LNCaP clone FGC (cell line): ENCODE data around the gene COX6B2.

Source experiments
- DNase-seq: peaks from one replicate; pipeline ENCODE4 v3.0.0-alpha.2; 2011; ENCODE audit warnings: low read depth
- H3K4me3 ChIP-seq: 2 replicates; pipeline ENCODE4 v1.5.1; 2011; ENCODE audit warnings: mild to moderate bottlenecking, low read depth, low read length, control low read depth
- TF ChIP-seq, protein P1 (sequence below): IDR thresholded peaks from 2 replicates; pipeline ENCODE4 v1.5.1; 2012; ENCODE audit warnings: mild to moderate bottlenecking; ENCODE audit not compliant: control insufficient read depth, insufficient read depth; ENCODE audit errors: extremely low read depth

Gene COX6B2

DNA sequence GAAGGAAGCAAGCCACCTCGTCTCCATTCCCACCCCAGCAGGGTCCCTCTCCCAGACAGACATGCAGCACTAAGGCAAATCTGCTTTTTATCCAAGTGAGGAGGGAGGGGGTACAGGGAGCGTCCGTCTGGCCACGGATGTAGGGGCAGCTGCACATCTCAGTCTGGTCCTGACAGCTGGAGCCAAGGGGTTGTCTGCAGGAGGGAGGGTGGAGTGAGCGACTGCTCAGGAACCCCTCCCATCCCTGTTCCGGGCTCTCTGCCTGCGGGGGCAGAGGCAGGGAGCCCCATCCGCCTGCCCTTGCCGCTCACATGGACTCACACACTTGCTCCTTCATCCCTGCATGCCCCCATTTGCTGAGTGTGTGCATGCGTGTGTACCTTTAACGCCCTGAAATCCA lies 24.7 kb upstream of the COX6B2 start:
- H3K4me3 ChIP-seq = no peak overlapping the region
- no peak for DNase-seq
- TF ChIP-seq, protein P1, sequence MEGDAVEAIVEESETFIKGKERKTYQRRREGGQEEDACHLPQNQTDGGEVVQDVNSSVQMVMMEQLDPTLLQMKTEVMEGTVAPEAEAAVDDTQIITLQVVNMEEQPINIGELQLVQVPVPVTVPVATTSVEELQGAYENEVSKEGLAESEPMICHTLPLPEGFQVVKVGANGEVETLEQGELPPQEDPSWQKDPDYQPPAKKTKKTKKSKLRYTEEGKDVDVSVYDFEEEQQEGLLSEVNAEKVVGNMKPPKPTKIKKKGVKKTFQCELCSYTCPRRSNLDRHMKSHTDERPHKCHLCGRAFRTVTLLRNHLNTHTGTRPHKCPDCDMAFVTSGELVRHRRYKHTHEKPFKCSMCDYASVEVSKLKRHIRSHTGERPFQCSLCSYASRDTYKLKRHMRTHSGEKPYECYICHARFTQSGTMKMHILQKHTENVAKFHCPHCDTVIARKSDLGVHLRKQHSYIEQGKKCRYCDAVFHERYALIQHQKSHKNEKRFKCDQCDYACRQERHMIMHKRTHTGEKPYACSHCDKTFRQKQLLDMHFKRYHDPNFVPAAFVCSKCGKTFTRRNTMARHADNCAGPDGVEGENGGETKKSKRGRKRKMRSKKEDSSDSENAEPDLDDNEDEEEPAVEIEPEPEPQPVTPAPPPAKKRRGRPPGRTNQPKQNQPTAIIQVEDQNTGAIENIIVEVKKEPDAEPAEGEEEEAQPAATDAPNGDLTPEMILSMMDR = no peak

DNA sequence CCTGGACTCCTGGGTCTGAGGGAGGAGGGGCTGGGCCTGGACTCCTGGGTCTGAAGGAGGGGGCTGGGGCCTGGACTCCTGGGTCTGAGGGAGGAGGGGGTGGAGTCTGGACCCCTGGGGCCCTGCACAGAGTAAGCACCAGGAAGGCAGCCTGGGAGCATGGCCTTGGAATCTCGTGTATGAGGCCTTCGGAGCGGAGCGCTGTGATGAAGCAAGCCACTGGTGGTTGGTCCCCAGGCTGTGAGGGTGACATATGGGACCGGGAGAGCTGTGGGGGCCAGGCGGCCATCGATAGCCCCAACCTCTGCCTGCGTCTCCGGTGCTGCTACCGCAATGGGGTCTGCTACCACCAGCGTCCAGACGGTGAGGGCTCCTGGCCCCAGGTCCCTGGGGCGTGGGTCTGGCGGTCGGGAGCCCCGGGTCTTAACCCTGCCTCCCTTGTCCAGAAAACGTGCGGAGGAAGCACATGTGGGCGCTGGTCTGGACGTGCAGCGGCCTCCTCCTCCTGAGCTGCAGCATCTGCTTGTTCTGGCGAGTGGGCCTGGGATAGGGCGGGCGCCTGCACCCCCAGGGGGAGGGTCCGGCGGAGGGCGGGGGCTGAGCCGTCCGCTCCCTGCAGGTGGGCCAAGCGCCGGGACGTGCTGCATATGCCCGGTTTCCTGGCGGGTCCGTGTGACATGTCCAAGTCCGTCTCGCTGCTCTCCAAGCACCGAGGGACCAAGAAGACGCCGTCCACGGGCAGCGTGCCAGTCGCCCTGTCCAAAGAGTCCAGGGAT lies 23.0 kb upstream of the COX6B2 start:
- TF ChIP-seq, protein P1 = no peak
- no peak for DNase-seq
- H3K4me3 ChIP-seq = no peak overlapping the region

DNA sequence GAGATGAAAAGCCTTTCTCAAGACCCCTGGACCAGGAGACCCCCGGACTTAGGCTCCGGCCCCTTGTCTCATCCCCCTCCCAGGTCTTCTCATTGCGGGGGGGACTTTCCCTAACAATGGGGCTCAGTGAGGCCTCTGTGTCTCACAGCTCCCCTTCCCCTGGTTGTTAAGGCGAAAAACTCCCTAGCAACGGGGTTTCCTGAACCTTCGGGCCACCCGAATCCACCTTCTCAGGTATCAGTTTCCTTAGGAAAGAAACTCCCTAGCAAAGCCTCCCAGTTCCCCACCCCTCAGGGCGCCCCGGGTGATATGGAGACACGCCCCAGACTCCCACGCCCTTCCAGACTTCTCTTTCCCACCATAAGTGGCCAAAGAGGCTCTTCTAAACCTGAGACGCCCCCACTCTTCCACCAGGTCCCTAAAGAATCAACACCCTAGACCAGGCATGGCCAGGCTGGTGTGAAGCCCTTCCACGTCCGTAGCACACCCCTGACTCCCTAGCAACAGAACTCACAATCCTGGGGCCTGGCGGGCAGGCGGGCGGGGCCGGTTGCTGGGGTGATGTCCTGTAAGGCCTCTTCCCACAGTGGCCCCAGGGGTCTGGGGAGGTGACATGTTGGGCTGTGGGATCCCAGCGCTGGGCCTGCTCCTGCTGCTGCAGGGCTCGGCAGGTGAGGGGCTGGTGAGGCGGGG lies 21.9 kb upstream of the COX6B2 start, which contains the start of gene TMEM190:
TSS of gene TMEM190 (plus strand) at position 586 of the 693 bp plus-strand sequence. CDS start at position 614, 28 bp downstream.
- H3K4me3 ChIP-seq = no peak within 1 kb of the TSS
- TF ChIP-seq, protein P1 = no peak
- no peak for DNase-seq

DNA sequence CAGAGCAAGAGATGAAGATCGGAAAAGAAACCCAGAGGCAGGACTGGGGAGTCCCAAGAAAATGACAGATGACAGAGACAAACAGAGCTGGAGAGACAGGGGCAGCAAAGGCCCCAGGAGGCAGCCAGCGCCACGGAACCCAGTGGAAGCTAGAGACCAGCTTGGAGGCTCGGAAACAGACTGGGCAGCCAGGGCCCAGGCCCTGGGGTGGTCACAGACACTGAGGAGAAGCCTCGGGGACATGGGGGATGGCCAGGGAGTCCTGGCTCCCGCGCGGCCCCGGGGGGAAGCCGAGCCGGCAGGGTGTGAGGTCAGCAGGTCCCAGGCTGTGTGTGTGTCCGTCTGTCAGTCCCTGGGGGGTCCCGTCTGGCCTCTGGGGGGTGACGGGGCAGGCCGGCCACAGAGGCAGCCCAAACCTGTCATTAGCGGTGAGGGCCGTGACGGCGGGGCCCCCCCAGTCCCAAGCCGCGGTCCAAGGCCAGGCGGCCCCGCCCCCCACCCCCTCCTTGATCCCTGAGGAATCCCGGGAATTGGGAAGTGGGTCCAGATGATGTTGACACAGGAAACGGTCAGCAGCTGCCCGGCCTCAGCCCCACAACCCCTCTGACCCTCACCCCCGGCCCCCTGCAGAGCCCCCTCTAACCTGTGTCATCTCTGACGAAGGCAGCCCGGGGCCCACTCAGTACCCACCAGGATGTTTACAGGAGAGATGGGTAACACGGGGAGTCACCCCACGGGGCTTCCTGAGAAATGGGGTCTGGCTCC lies 19.7 kb upstream of the COX6B2 start:
- no peak overlapping the region for H3K4me3 ChIP-seq
- TF ChIP-seq, protein P1 = no peak
- DNase-seq = no peak

DNA sequence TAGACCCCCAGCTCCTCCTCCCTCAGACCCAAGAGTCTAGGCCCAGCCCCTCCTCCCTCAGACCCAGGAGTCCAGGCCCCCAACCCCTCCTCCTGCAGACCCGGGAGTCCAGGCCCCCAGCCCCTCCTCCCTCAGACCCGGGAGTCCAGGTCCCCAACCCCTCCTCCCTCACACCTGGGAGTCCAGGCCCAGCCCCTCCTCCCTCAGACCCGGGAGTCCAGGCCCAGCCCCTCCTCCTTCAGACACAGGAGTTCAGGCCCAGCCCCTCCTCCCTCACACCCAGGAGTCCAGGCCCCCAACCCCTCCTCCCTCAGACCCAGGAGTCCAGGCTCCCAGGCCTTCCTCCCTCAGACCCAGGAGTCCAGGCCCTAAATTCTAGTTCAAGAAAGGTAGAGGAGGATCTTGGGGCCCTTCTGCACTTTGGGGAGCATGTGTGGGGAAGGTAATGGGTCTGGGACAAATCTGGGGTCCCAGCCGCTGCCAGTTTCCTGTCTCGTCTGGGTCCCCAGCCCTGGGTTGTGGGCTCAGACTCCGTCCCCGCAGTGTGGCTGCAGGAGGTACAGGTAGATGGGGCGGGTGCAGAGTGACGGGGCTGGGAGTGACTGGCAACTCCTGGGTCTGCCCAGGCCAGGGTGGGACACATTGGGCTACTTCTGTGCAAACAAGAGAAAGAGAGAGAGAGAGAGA lies 18.9 kb upstream of the COX6B2 start:
- TF ChIP-seq, protein P1 = no peak
- DNase-seq = no peak
- H3K4me3 ChIP-seq = no peak overlapping the region

DNA sequence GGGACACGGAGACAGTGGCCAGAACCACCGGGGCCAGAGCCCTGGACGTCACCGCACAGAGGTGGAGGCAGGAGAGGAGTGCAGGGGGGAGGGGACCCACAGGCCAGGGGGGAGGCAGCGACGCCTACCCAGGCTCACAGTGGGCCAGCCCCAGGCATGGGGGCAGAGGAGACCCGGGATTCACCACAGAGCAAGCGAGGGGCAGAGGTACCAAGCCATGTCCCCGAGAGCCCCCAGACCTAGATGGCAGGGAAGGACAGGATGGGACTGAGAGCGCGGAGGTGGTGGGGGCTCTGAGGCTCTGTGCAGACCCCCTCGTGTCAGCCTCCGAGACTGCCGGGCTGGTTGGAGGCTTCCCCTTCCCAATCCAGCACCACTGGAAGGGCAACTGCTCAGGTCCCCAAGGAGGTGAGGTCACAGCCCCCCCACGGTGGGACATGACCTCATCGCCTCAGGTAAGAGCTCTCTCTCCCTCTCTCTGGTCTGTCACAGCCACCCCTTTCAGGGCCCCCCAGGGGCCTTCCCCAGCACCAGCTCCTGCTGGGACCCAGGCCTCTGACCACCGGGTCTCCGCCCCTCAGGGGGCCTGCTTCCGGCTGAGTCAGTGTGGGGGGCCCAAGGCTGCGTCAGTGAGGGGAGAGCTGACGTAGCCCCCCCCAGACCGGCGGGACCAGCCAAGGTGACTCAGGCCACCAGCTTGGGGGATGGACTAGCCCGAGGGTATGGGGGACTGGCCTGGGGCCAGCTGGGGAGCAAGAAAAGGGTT lies 18.0 kb upstream of the COX6B2 start:
- TF ChIP-seq, protein P1 = no peak
- no peak overlapping the region for H3K4me3 ChIP-seq
- no peak for DNase-seq
